Astrocyte (in vitro differentiated cells and primary cell): ENCODE data around the gene LILRB2. TPM values are rescaled to one million over a fixed set of nuclear protein-coding genes. Genes with fewer than 3 reads are reported as not detected.
"Not testable (repeated sequence)": the region's sequence is repeated elsewhere in the genome, so short reads cannot be mapped to it uniquely, and the experiment has no call there.

ENCODE experiments used
- DNase-seq: peaks from one replicate; pipeline ENCODE4 v3.0.0-alpha.2; 2010; ENCODE audit warnings: low read depth
- FAIRE-seq: peaks from 2 replicates; lab custom pipeline; 2011; peaks lifted over from hg19 to GRCh38; lab: Jason Lieb, UNC
- H2AFZ ChIP-seq: 2 replicates; pipeline ENCODE4 v1.6.0; 2012; ENCODE audit warnings: low read depth, low read length, inconsistent platforms
- H3K27ac ChIP-seq: 2 replicates; pipeline ENCODE4 v1.5.1; 2011; ENCODE audit warnings: low read depth, low read length, inconsistent platforms
- H3K27me3 ChIP-seq: 2 replicates; pipeline ENCODE4 v1.6.0; 2011; ENCODE audit warnings: low read length, inconsistent platforms; ENCODE audit not compliant: insufficient read depth
- H3K36me3 ChIP-seq: 2 replicates; pipeline ENCODE4 v1.5.1; 2011; ENCODE audit warnings: low read length, inconsistent platforms; ENCODE audit not compliant: insufficient read depth
- H3K4me1 ChIP-seq: 2 replicates; pipeline ENCODE4 v1.5.1; 2011; ENCODE audit warnings: low read length, inconsistent platforms; ENCODE audit not compliant: insufficient read depth
- H3K4me2 ChIP-seq: 2 replicates; pipeline ENCODE4 v1.6.0; 2012; ENCODE audit warnings: low read length, inconsistent platforms
- H3K4me3 ChIP-seq: 2 replicates; pipeline ENCODE4 v1.5.1; 2011; ENCODE audit warnings: low read depth, mild to moderate bottlenecking, low read length, inconsistent platforms; ENCODE audit not compliant: insufficient read depth
- H3K79me2 ChIP-seq: 2 replicates; pipeline ENCODE4 v1.6.0; 2012; ENCODE audit warnings: mild to moderate bottlenecking, low read length, inconsistent platforms; ENCODE audit not compliant: insufficient read depth
- H3K9ac ChIP-seq: 2 replicates; pipeline ENCODE4 v1.6.0; 2012; ENCODE audit warnings: mild to moderate bottlenecking, low read length, inconsistent platforms
- H3K9me3 ChIP-seq: 2 replicates; pipeline ENCODE4 v1.5.1; 2012; ENCODE audit warnings: low read depth, mild to moderate bottlenecking, low read length, inconsistent platforms; ENCODE audit not compliant: insufficient read depth
- H4K20me1 ChIP-seq: 2 replicates; pipeline ENCODE4 v1.6.0; 2012; ENCODE audit warnings: low read length, inconsistent platforms; ENCODE audit not compliant: insufficient read depth
- H3K27ac Mint-ChIP-seq: one replicate; pipeline ENCODE4 v1.8.0; 2021; ENCODE audit warnings: mild to moderate bottlenecking, mixed read lengths; ENCODE audit not compliant: unreplicated experiment
- H3K27me3 Mint-ChIP-seq: one replicate; pipeline ENCODE4 v1.8.0; 2021; ENCODE audit warnings: low read depth, mixed read lengths; ENCODE audit not compliant: unreplicated experiment
- H3K36me3 Mint-ChIP-seq: one replicate; pipeline ENCODE4 v1.8.0; 2021; ENCODE audit warnings: low read depth, mixed read lengths; ENCODE audit not compliant: unreplicated experiment
- H3K4me1 Mint-ChIP-seq: one replicate; pipeline ENCODE4 v1.8.0; 2021; ENCODE audit warnings: low read depth, mixed read lengths; ENCODE audit not compliant: unreplicated experiment
- H3K4me3 Mint-ChIP-seq: one replicate; pipeline ENCODE4 v1.8.0; 2021; ENCODE audit warnings: mild to moderate bottlenecking, moderate library complexity, mixed read lengths; ENCODE audit not compliant: unreplicated experiment
- H3K9me3 Mint-ChIP-seq: one replicate; pipeline ENCODE4 v1.8.0; 2021; ENCODE audit warnings: mild to moderate bottlenecking, mixed read lengths; ENCODE audit not compliant: unreplicated experiment
- EZH2 ChIP-seq: IDR thresholded peaks from 2 replicates; pipeline ENCODE4 v1.6.1; 2012; ENCODE audit warnings: mild to moderate bottlenecking, low read length, inconsistent platforms; ENCODE audit not compliant: insufficient read depth
- total RNA-seq: library from RNA; stranded (reverse); gene quantifications from 2 replicates; pipeline ENCODE4 v1.2.1, GENCODE V29; 2021
- TF ChIP-seq, protein P1 (sequence below): IDR thresholded peaks from 2 replicates; pipeline ENCODE4 v1.5.1; 2011; ENCODE audit warnings: low read depth, mild to moderate bottlenecking, inconsistent platforms, low read length, moderate library complexity; ENCODE audit not compliant: insufficient read depth

The LILRB2 gene
- total RNA-seq, 1 donor from 2014 or later, result not detected

DNA sequence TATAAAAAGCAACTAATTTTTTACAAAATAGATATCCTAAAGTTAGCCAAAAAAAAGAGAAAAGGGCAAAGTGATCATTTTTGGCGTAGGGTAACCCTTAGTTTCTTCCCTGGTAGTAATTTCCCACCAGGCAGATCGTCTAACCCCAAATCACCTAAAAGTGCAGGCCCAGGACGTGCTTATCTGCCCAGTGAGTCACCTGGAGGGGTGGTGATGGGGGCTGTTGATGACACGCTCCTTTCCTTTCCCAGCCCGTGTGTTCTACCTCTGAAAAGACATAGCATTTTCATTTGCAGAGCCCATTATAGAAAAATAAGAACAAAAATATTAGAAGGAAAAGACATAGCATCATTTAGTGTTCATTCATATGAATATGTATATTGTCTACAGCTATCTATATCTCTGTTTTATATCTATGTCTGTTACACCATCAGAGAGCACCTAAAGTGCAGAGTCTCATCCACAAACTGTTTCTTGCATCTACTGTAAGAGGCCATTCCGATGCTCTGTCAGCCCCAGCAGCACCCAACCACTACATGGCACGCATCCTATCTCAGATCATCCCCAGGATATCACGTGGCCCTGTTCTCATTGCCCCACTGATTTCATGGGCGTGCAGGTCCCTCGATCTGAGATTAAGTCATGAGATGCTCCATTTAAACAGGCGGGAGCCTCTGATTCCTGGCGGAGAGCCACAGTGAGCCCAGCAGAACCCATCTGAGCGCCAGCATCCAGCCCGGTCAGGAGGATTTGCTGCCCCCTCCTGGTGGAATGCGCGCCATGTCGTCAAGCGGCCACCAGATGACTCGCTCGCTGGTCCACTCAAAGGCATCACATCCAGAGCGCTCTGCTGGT is 49.6 kb downstream of the LILRB2 start:
- Histone ChIP-seq H3K36me3 (no peaks in the 10 kb centered on the region), H3K27ac (no peak overlapping the region), H3K9ac (no peak overlapping the region), H3K4me1 (no peaks in the 10 kb centered on the region), H3K4me2 (no peak overlapping the region), H3K9me3 (no peaks in the 10 kb centered on the region), H3K27me3 (peaks cover 5% of the 10 kb centered on the region), H3K4me3 (no peak overlapping the region), H3K79me2 (no peaks in the 10 kb centered on the region), H2AFZ (peak overlapping the region; percentile 7), H4K20me1 (no peaks in the 10 kb centered on the region)
- peak overlapping the region; percentile 17 for H3K4me3 Mint-ChIP-seq
- TF ChIP-seq, protein P1, sequence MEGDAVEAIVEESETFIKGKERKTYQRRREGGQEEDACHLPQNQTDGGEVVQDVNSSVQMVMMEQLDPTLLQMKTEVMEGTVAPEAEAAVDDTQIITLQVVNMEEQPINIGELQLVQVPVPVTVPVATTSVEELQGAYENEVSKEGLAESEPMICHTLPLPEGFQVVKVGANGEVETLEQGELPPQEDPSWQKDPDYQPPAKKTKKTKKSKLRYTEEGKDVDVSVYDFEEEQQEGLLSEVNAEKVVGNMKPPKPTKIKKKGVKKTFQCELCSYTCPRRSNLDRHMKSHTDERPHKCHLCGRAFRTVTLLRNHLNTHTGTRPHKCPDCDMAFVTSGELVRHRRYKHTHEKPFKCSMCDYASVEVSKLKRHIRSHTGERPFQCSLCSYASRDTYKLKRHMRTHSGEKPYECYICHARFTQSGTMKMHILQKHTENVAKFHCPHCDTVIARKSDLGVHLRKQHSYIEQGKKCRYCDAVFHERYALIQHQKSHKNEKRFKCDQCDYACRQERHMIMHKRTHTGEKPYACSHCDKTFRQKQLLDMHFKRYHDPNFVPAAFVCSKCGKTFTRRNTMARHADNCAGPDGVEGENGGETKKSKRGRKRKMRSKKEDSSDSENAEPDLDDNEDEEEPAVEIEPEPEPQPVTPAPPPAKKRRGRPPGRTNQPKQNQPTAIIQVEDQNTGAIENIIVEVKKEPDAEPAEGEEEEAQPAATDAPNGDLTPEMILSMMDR, result peak; percentile 89
- no peak for TF ChIP-seq EZH2
- DNase-seq (peak; percentile 31), FAIRE-seq (no peak)
- H3K27me3 Mint-ChIP-seq, result peaks cover 43% of the 10 kb centered on the region
- no peak overlapping the region for H3K27ac Mint-ChIP-seq
- H3K4me1 Mint-ChIP-seq, result no peaks in the 10 kb centered on the region
- H3K9me3 Mint-ChIP-seq, result peaks cover 28% of the 10 kb centered on the region
- H3K36me3 Mint-ChIP-seq, result peaks cover 3% of the 10 kb centered on the region

- H3K27ac Mint-ChIP-seq, result no peak overlapping the region
- H3K4me3 Mint-ChIP-seq, result no peak overlapping the region
- Histone ChIP-seq H3K9ac (no peak overlapping the region), H2AFZ (no peak overlapping the region), H3K4me2 (no peak overlapping the region), H3K4me3 (no peak overlapping the region), H3K4me1 (no peaks in the 10 kb centered on the region), H3K36me3 (no peaks in the 10 kb centered on the region), H3K27me3 (peaks cover 5% of the 10 kb centered on the region), H4K20me1 (no peaks in the 10 kb centered on the region), H3K27ac (no peak overlapping the region), H3K79me2 (no peaks in the 10 kb centered on the region), H3K9me3 (no peaks in the 10 kb centered on the region)
- peaks cover 38% of the 10 kb centered on the region for H3K27me3 Mint-ChIP-seq
- FAIRE-seq, result no peak
- TF ChIP-seq, protein P1, result no peak
- no peak for TF ChIP-seq EZH2
- H3K9me3 Mint-ChIP-seq, result peaks cover 24% of the 10 kb centered on the region
- H3K36me3 Mint-ChIP-seq, result peaks cover 3% of the 10 kb centered on the region
- DNase-seq, result no peak
- no peaks in the 10 kb centered on the region for H3K4me1 Mint-ChIP-seq
These were observed 50.9 kb downstream of the LILRB2 start for GRCh38 chr19:54230031-54230430.

GRCh38 chr19:54229146-54229545 is 51.8 kb downstream of the LILRB2 start:
- H2AFZ ChIP-seq, result no peak overlapping the region
- no peak overlapping the region for H3K9ac ChIP-seq
- no peaks in the 10 kb centered on the region for H3K79me2 ChIP-seq
- FAIRE-seq (no peak), DNase-seq (no peak)
- no peak overlapping the region for H3K4me2 ChIP-seq
- Mint-ChIP-seq H3K4me1 (no peaks in the 10 kb centered on the region), H3K36me3 (peaks cover under 1% of the 10 kb centered on the region), H3K4me3 (no peak overlapping the region), H3K27ac (no peak overlapping the region), H3K27me3 (peaks cover 29% of the 10 kb centered on the region), H3K9me3 (peaks cover 16% of the 10 kb centered on the region)
- no peaks in the 10 kb centered on the region for H3K36me3 ChIP-seq
- no peak overlapping the region for H3K27ac ChIP-seq
- peaks cover 5% of the 10 kb centered on the region for H3K27me3 ChIP-seq
- no peaks in the 10 kb centered on the region for H3K9me3 ChIP-seq
- H4K20me1 ChIP-seq, result no peaks in the 10 kb centered on the region
- H3K4me1 ChIP-seq, result no peaks in the 10 kb centered on the region
- no peak overlapping the region for H3K4me3 ChIP-seq
- TF ChIP-seq EZH2, result no peak
- TF ChIP-seq, protein P1, result no peak

- H3K36me3 ChIP-seq, DNase-seq, FAIRE-seq, H3K27ac ChIP-seq, H3K4me3 Mint-ChIP-seq, H3K4me2 ChIP-seq, H2AFZ ChIP-seq, H3K4me1 Mint-ChIP-seq, H3K4me1 ChIP-seq, H4K20me1 ChIP-seq, H3K9me3 ChIP-seq, H3K4me3 ChIP-seq, H3K9ac ChIP-seq, H3K27me3 ChIP-seq, H3K79me2 ChIP-seq, H3K36me3 Mint-ChIP-seq, H3K27ac Mint-ChIP-seq: not testable (repeated sequence)
- Mint-ChIP-seq H3K9me3 (peaks cover 11% of the 10 kb centered on the region), H3K27me3 (peaks cover 23% of the 10 kb centered on the region)
These were observed 56.3 kb downstream of the LILRB2 start for GRCh38 chr19:54224619-54225018.
